ENCODE results near the gene LY6G6F.

The LY6G6F gene

DNA sequence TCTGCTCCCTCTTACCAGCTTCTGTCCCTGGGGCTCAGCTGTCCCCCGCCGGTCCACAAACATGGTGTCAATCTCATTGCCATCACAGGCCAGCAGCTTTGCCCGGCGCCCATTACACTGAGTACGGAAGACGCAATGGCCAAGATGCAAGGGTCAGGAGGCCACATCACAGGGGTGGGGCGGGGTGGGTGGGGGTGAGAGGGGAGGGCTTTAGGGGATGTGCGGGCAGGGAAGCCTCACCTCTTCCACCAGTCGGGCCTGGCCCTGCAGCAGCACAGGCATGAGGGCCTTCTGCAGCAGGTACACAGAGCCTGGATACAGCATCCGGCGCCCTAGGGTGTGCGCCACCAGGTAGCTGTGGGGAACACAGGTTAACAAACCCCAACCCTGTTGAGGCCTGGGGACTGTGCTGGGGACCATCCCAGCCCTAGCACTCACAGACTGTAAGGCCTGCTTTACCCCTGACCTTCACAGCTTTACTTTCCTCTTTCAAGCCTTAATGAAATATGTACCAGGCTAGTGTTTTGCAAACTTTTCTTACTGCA is 15.0 kb upstream of the LY6G6F start:
- TF ChIP-seq, protein P1, sequence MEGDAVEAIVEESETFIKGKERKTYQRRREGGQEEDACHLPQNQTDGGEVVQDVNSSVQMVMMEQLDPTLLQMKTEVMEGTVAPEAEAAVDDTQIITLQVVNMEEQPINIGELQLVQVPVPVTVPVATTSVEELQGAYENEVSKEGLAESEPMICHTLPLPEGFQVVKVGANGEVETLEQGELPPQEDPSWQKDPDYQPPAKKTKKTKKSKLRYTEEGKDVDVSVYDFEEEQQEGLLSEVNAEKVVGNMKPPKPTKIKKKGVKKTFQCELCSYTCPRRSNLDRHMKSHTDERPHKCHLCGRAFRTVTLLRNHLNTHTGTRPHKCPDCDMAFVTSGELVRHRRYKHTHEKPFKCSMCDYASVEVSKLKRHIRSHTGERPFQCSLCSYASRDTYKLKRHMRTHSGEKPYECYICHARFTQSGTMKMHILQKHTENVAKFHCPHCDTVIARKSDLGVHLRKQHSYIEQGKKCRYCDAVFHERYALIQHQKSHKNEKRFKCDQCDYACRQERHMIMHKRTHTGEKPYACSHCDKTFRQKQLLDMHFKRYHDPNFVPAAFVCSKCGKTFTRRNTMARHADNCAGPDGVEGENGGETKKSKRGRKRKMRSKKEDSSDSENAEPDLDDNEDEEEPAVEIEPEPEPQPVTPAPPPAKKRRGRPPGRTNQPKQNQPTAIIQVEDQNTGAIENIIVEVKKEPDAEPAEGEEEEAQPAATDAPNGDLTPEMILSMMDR (IDR thresholded peaks at IDR 0.05; ENCODE audit: low read depth, low read length) = no peak
- no peaks in the 10 kb centered on the region; the same call in none of the 2 replicates for H3K36me3 ChIP-seq

DNA sequence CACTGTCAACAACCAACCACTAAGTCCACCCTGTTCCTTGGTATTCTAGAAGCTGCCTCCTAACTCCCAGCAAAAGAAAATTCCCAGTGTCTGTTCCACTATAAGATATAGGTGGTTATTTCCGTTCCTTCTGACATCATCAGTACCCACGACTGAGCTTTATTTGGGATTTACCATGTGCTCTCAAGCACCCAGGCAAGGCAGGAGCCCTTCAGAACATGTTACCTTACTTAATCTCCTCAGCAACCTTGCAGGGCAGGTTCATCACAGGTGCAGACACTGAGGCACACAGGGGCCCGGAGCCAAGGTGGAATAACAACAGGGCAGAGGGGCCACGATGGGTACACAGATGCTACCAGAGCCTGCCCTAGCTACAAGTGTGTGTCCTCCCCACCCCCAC is 14.3 kb upstream of the LY6G6F start:
- DNase-seq = no peak
- Histone ChIP-seq H3K27me3 (no peaks in the 10 kb centered on the region), H3K36me3 (no peaks in the 10 kb centered on the region; the same call in none of the 2 replicates)

More for the DNA sequence above, 15.0 kb upstream of the LY6G6F start:
- Histone ChIP-seq H3K4me3 (ENCODE audit: low read depth, low read length) (no peak overlapping the region), H3K27me3 (no peaks in the 10 kb centered on the region), H3K4me1 (no peaks in the 10 kb centered on the region), H3K9me3 (no peaks in the 10 kb centered on the region)
- DNase-seq = no peak

DNA sequence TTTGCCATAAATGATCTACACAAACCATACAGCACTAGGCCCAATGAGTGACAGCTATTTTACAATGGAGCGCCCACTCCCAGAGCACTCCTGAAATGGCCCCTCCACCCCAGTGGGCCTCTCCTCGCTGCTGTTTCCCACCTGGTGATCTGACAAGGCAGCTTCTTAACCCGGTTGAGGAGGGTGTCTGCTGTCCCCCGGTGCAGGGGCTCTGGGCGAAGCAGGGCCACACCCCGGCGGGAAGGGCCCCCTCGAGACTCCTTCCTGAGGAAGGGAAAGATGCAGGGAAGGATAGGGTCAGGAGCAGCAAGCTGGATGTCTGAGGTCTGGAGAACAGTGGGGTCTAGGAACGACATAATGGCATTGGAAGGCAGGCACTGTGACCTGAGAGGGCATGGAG is 13.8 kb upstream of the LY6G6F start:
- DNase-seq = no peak
- no peak overlapping the region for H3K4me3 ChIP-seq (ENCODE audit: low read depth, low read length)
- H3K36me3 ChIP-seq = no peaks in the 10 kb centered on the region; the same call in none of the 2 replicates
- no peaks in the 10 kb centered on the region for H3K27me3 ChIP-seq
- no peaks in the 10 kb centered on the region for H3K4me1 ChIP-seq
- H3K9me3 ChIP-seq = no peaks in the 10 kb centered on the region
- TF ChIP-seq, protein P1 (IDR thresholded peaks at IDR 0.05; ENCODE audit: low read depth, low read length) = no peak

More for the DNA sequence above, 14.3 kb upstream of the LY6G6F start:
- Histone ChIP-seq H3K9me3 (no peaks in the 10 kb centered on the region), H3K4me3 (ENCODE audit: low read depth, low read length) (no peak overlapping the region), H3K4me1 (no peaks in the 10 kb centered on the region)
- TF ChIP-seq, protein P1 (IDR thresholded peaks at IDR 0.05; ENCODE audit: low read depth, low read length) = no peak

DNA sequence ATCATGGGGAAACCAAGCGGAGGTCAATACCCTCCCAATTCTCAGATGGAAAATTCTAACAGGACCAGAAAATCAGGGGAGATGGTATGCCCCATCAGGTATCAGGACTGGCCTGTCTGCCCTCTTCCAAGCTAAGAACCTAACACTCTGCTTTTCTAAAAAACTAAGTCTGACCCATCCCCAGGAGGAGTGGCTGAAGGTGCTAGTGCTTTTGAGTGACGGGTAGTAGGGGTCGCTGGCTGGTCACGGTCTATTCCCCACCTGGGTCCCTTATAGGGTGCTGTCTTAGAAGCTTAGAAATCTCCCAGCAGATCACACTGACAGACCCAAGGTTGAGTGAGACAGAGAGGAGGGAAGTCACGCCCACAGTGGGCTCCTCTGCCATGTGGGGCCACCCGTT is 13.1 kb upstream of the LY6G6F start:
- Histone ChIP-seq H3K9me3 (no peaks in the 10 kb centered on the region), H3K36me3 (no peaks in the 10 kb centered on the region; the same call in none of the 2 replicates), H3K4me3 (ENCODE audit: low read depth, low read length) (no peak overlapping the region), H3K27me3 (no peaks in the 10 kb centered on the region), H3K4me1 (no peaks in the 10 kb centered on the region)
- TF ChIP-seq, protein P1 (IDR thresholded peaks at IDR 0.05; ENCODE audit: low read depth, low read length) = no peak
- no peak for DNase-seq

DNA sequence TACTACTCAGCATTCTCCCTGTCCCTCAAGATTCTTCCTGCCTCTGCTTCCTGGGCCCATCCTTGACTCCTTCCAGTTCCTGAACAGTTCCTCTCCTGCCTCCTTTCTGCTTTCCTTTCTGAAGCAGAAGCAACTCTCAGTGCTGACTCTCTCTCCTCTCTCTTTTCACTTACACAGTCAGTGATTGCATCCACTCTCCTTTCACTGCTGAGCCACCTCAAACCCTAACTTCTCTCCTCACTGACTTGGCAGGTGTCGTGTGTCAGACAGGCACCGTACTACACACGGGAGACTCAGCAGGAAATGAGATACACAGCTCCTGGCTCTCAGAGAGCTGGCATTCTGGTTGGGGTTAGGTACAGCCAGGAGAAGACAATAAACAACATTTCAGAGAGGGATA is 9.1 kb upstream of the LY6G6F start:
- Histone ChIP-seq H3K9me3 (no peaks in the 10 kb centered on the region), H3K27me3 (no peaks in the 10 kb centered on the region), H3K36me3 (no peaks in the 10 kb centered on the region; the same call in none of the 2 replicates), H3K4me1 (no peaks in the 10 kb centered on the region), H3K4me3 (ENCODE audit: low read depth, low read length) (no peak overlapping the region)
- TF ChIP-seq, protein P1 (IDR thresholded peaks at IDR 0.05; ENCODE audit: low read depth, low read length) = no peak
- no peak for DNase-seq

DNA sequence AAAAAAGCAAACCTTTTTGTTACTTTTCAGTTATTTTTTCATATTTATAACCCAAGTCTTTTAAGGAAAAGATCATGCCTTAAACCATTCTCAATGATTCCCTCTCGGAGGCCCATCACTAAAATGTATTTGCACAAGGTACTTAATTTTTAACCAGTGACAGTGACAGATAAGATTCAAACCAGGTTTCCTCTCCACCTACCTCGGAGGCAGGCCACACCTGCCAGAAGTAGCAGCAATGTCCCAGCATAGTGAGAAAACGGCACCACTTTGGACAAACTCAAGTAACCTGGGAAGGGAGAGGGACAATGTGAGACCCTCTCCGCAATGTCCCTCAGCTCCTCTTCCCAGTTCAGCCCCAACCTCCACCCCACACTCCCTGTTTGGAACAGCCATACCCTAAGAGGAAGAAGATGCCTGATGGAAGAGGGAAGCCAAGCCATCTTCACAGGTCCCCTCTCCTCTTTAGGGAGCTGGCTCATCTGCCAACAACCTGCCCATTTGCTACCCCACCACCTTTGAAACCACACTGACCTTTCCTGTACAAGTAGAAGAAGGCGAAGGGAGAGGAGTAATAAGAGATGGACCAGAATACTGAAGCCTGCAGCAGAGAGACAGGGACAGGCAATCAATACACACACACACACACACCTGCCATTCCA is 5.8 kb upstream of the LY6G6F start:
- no peak for DNase-seq
- H3K9me3 ChIP-seq = no peaks in the 10 kb centered on the region
- no peaks in the 10 kb centered on the region for H3K4me1 ChIP-seq
- no peaks in the 10 kb centered on the region for H3K27me3 ChIP-seq
- TF ChIP-seq, protein P1 (IDR thresholded peaks at IDR 0.05; ENCODE audit: low read depth, low read length) = no peak
- no peak overlapping the region for H3K4me3 ChIP-seq (ENCODE audit: low read depth, low read length)
- H3K36me3 ChIP-seq = no peaks in the 10 kb centered on the region; the same call in none of the 2 replicates

Measured in BE2C (cell line).